HG03378 (cell line): ENCODE results near the gene MTMR12.

ENCODE experiments used
- ATAC-seq: cut with Tn5 transposase; IDR thresholded peaks from one replicate; pipeline ENCODE4 v1.9.1; 2021; ENCODE audit warnings: mild to moderate bottlenecking, moderate library complexity; ENCODE audit not compliant: unreplicated experiment

MTMR12 gene

GRCh38 chr5:32206509-32207354 lies 106.0 kb downstream of the MTMR12 start:
- no peak for ATAC-seq

GRCh38 chr5:32206053-32206452 lies 106.7 kb downstream of the MTMR12 start:
- no peak for ATAC-seq

GRCh38 chr5:32202394-32202793 lies 110.3 kb downstream of the MTMR12 start:
- no peak for ATAC-seq

- no peak for ATAC-seq
These were observed 111.5 kb downstream of the MTMR12 start for GRCh38 chr5:32201122-32201753.

GRCh38 chr5:32197032-32197431 lies 115.7 kb downstream of the MTMR12 start:
- ATAC-seq = no peak

GRCh38 chr5:32195265-32195664 lies 117.5 kb downstream of the MTMR12 start:
- no peak for ATAC-seq

- peak; percentile 87 for ATAC-seq
These were observed 119.1 kb downstream of the MTMR12 start for GRCh38 chr5:32193591-32193990.

- no peak for ATAC-seq
These were observed 122.6 kb downstream of the MTMR12 start for GRCh38 chr5:32190095-32190494.

- ATAC-seq = no peak
These were observed 125.1 kb downstream of the MTMR12 start for GRCh38 chr5:32187675-32188074.

GRCh38 chr5:32182463-32183063 lies 130.2 kb downstream of the MTMR12 start:
- peak; percentile 86 for ATAC-seq
